IMR-90 (cell line): Measurements from ENCODE around the gene RASGRF1. TPM values are rescaled to one million over a fixed set of nuclear protein-coding genes. Genes with fewer than 3 reads are reported as not detected.

Experiments used
- ATAC-seq: fragments of 200-7000 bp; cut with Tn5 transposase; 2 replicates; pipeline ENCODE4 v1.9.1; 2020; ENCODE audit warnings: low read depth, mild to moderate bottlenecking, moderate library complexity
- BruUV-seq: library from RNA; stranded (reverse); fragments of 400-500 nt; replicated peaks from 2 replicates; lab custom pipeline; 2021; lab: Mats Ljungman, UMichigan
- CTCF ChIA-PET: fragments of 300-600 bp; formaldehyde crosslinking; extraction: SDS; loops from one replicate; lab custom pipeline; 2021; ENCODE audit warnings: antibody characterized with exemption; lab: Yijun Ruan, JAX
- POLR2A ChIA-PET: fragments of 300-600 bp; sonication (Branson Sonifier 250); formaldehyde crosslinking; loops from one replicate; lab custom pipeline; 2022; ENCODE audit warnings: antibody characterized with exemption; ENCODE audit not compliant: unreplicated experiment; lab: Charles Lee
- DNase-seq: peaks from one replicate; pipeline ENCODE4 v3.0.0; 2013
- H2AFZ ChIP-seq: replicated peaks from 2 replicates; pipeline ENCODE3; 2013; ENCODE audit warnings: low read length, mild to moderate bottlenecking; ENCODE audit not compliant: poor library complexity
- H2AK5ac ChIP-seq: 2 replicates; pipeline ENCODE4 v1.6.1; 2013; ENCODE audit warnings: low read depth, low read length, inconsistent platforms
- H2AK9ac ChIP-seq: replicated peaks from 2 replicates; pipeline ENCODE3; 2013; ENCODE audit warnings: mild to moderate bottlenecking, low read depth, low read length, moderate library complexity; ENCODE audit not compliant: poor library complexity
- H2BK120ac ChIP-seq: 2 replicates; pipeline ENCODE4 v1.6.1; 2013; ENCODE audit warnings: low read depth, low read length, inconsistent platforms
- H2BK15ac ChIP-seq: 3 replicates; pipeline ENCODE4 v1.6.1; 2013; ENCODE audit warnings: low read depth, low read length, inconsistent platforms
- H2BK20ac ChIP-seq: 2 replicates; pipeline ENCODE4 v1.6.1; 2013; ENCODE audit warnings: low read depth, mild to moderate bottlenecking, inconsistent platforms, low read length, moderate library complexity
- H2BK5ac ChIP-seq: 2 replicates; pipeline ENCODE4 v1.6.1; 2013; ENCODE audit warnings: mild to moderate bottlenecking, low read depth, low read length, inconsistent platforms; ENCODE audit not compliant: poor library complexity, severe bottlenecking
- H3K14ac ChIP-seq: replicated peaks from 2 replicates; pipeline ENCODE4 v1.6.1; 2013; ENCODE audit warnings: low read depth, low read length, inconsistent platforms
- H3K18ac ChIP-seq: 2 replicates; pipeline ENCODE4 v1.6.1; 2013; ENCODE audit warnings: low read depth, low read length, control low read depth
- H3K23ac ChIP-seq: 2 replicates; pipeline ENCODE4 v1.6.1; 2013; ENCODE audit warnings: low read depth, low read length, inconsistent platforms
- H3K27ac ChIP-seq: 2 replicates; pipeline ENCODE4 v1.5.1; 2013; ENCODE audit warnings: mild to moderate bottlenecking, control low read depth, low read length; ENCODE audit not compliant: insufficient read depth
- H3K27me3 ChIP-seq: 2 replicates; pipeline ENCODE4 v1.6.1; 2013; ENCODE audit warnings: low read length; ENCODE audit not compliant: control insufficient read depth, insufficient read depth
- H3K36me3 ChIP-seq: 2 replicates; pipeline ENCODE4 v1.6.1; 2013; ENCODE audit warnings: low read length, mixed read lengths; ENCODE audit not compliant: control insufficient read depth, insufficient read depth
- H3K4ac ChIP-seq: 2 replicates; pipeline ENCODE4 v1.6.1; 2013; ENCODE audit warnings: low read depth, low read length, inconsistent platforms
- H3K4me1 ChIP-seq: 2 replicates; pipeline ENCODE4 v1.6.1; 2013; ENCODE audit warnings: low read length, mixed read lengths; ENCODE audit not compliant: control insufficient read depth, insufficient read depth
- H3K4me2 ChIP-seq: 2 replicates; pipeline ENCODE4 v1.6.1; 2013; ENCODE audit warnings: low read depth, mild to moderate bottlenecking, control low read depth, low read length, moderate library complexity
- H3K4me3 ChIP-seq: 2 replicates; pipeline ENCODE4 v1.5.1; 2013; ENCODE audit warnings: low read depth, mild to moderate bottlenecking, control low read depth, low read length, moderate library complexity; ENCODE audit not compliant: insufficient read depth
- H3K56ac ChIP-seq: 2 replicates; pipeline ENCODE4 v1.6.1; 2013; ENCODE audit warnings: low read length, inconsistent platforms; ENCODE audit not compliant: insufficient read depth; ENCODE audit errors: extremely low read depth
- H3K79me1 ChIP-seq, 2 experiments: 2 replicates each; pipeline ENCODE4 v1.6.1; 2013; ENCODE audit warnings: low read length in 2 of 2, inconsistent platforms in 1 of 2, low read depth in 1 of 2
- H3K9ac ChIP-seq: 2 replicates; pipeline ENCODE4 v1.6.1; 2013; ENCODE audit warnings: low read depth, low read length, control low read depth
- H3K9me1 ChIP-seq: 2 replicates; pipeline ENCODE4 v1.6.1; 2013; ENCODE audit warnings: low read length, inconsistent platforms; ENCODE audit not compliant: insufficient read depth
- H3K9me3 ChIP-seq: 2 replicates; pipeline ENCODE4 v1.6.1; 2013; ENCODE audit warnings: low read length; ENCODE audit not compliant: control insufficient read depth, insufficient read depth
- H4K20me1 ChIP-seq: 2 replicates; pipeline ENCODE4 v1.6.1; 2013; ENCODE audit warnings: low read length, inconsistent platforms; ENCODE audit not compliant: insufficient read depth
- H4K5ac ChIP-seq: 2 replicates; pipeline ENCODE4 v1.6.1; 2013; ENCODE audit warnings: mild to moderate bottlenecking, low read depth, low read length, control low read depth
- H4K8ac ChIP-seq, 2 experiments: 2 replicates each; pipeline ENCODE4 v1.6.1; 2013; ENCODE audit warnings: low read depth in 2 of 2, low read length in 2 of 2, control low read depth in 1 of 2, inconsistent platforms in 1 of 2
- H4K91ac ChIP-seq: 2 replicates; pipeline ENCODE4 v1.6.1; 2013; ENCODE audit warnings: low read depth, low read length, inconsistent platforms; ENCODE audit not compliant: insufficient read depth
- BHLHE40 ChIP-seq: fragments of 150-350 bp; IDR thresholded peaks from 2 replicates; pipeline ENCODE4 v1.6.1; 2016; ENCODE audit warnings: mild to moderate bottlenecking, low read depth, low read length
- FOS ChIP-seq: fragments of 150-350 bp; IDR thresholded peaks from 2 replicates; pipeline ENCODE4 v1.6.1; 2016; ENCODE audit warnings: low read depth, low read length
- MAZ ChIP-seq: IDR thresholded peaks from 2 replicates; pipeline ENCODE4 v1.6.1; 2012; ENCODE audit warnings: low read depth, mild to moderate bottlenecking, low read length, improper control_type of control experiment, moderate library complexity, borderline replicate concordance
- MXI1 ChIP-seq: IDR thresholded peaks from 2 replicates; pipeline ENCODE4 v1.6.1; 2012; ENCODE audit warnings: low read depth, mild to moderate bottlenecking, low read length, moderate library complexity, borderline replicate concordance
- NFE2L2 ChIP-seq: fragments of 150-350 bp; IDR thresholded peaks from 2 replicates; pipeline ENCODE4 v1.6.1; 2016; ENCODE audit warnings: low read depth, mild to moderate bottlenecking, low read length
- RAD21 ChIP-seq: IDR thresholded peaks from 2 replicates; pipeline ENCODE4 v1.6.1; 2012; ENCODE audit warnings: low read length, improper control_type of control experiment
- RCOR1 ChIP-seq: IDR thresholded peaks from 2 replicates; pipeline ENCODE4 v1.6.1; 2012; ENCODE audit warnings: mild to moderate bottlenecking, low read length, improper control_type of control experiment; ENCODE audit not compliant: insufficient replicate concordance
- SMC3 ChIP-seq: fragments of 150-350 bp; IDR thresholded peaks from 2 replicates; pipeline ENCODE4 v1.6.1; 2016; ENCODE audit warnings: low read depth, mild to moderate bottlenecking, antibody characterized with exemption, low read length, moderate library complexity
- WGBS, 2 experiments: methylation state at CpG; one replicate each; pipeline versions ENCODE4 v1.1.5 to v1.1.7; 2013; ENCODE audit warnings: missing lambda C conversion rate in 2 of 2; ENCODE audit not compliant: insufficient read length in 1 of 2; ENCODE audit errors: extremely low coverage in 2 of 2; 5-methylcytosine and 5-hydroxymethylcytosine counted together
- dilution Hi-C: fragments of 300-500 bp; cut with HindIII; formaldehyde crosslinking; loops from one replicate; pipeline ENCODE4 v1.14.3; 2018; ENCODE audit warnings: low sequenced_read_pairs; ENCODE audit not compliant: unreplicated experiment
- in situ Hi-C: fragments of 300-500 bp; cut with MboI; formaldehyde crosslinking; loops from 3 replicates; pipeline ENCODE4 v1.14.3; 2019; ENCODE audit warnings: low sequenced_read_pairs, inconsistent platforms, mixed read lengths
- intact Hi-C: fragments of 100-400 bp; cut with micrococcal nuclease; formaldehyde crosslinking; loops from 2 replicates; pipeline ENCODE4 v1.10.0; 2022
- polyA plus RNA-seq, 3 experiments: library from polyadenylated mRNA; depleted of rRNA; stranded (reverse); fragments of >200 nt; gene quantifications; 2 replicates each; pipeline ENCODE4 v1.2.3, GENCODE V29; 2012; ENCODE audit warnings: low replicate concordance in 1 of 3
- total RNA-seq: library from RNA; depleted of rRNA; stranded (reverse); fragments of >200 nt; gene quantifications from 2 replicates; pipeline ENCODE4 v1.2.3, GENCODE V29; 2012
- TF ChIP-seq, protein P1 (sequence below): conservative IDR thresholded peaks from 2 replicates; pipeline ENCODE4 v1.5.1; 2012; ENCODE audit warnings: mild to moderate bottlenecking, low read depth, low read length, improper control_type of control experiment
- TF ChIP-seq, protein P2 (sequence below): fragments of 150-350 bp; IDR thresholded peaks from 2 replicates; pipeline ENCODE4 v1.6.1; 2017; ENCODE audit warnings: mild to moderate bottlenecking, antibody characterized with exemption, low read length, low read depth

Gene RASGRF1
- total and polyA plus RNA-seq, 2 of the 4 experiments (the other 2 are of a cell fraction): under 0.01 to 0.15 TPM

DNA sequence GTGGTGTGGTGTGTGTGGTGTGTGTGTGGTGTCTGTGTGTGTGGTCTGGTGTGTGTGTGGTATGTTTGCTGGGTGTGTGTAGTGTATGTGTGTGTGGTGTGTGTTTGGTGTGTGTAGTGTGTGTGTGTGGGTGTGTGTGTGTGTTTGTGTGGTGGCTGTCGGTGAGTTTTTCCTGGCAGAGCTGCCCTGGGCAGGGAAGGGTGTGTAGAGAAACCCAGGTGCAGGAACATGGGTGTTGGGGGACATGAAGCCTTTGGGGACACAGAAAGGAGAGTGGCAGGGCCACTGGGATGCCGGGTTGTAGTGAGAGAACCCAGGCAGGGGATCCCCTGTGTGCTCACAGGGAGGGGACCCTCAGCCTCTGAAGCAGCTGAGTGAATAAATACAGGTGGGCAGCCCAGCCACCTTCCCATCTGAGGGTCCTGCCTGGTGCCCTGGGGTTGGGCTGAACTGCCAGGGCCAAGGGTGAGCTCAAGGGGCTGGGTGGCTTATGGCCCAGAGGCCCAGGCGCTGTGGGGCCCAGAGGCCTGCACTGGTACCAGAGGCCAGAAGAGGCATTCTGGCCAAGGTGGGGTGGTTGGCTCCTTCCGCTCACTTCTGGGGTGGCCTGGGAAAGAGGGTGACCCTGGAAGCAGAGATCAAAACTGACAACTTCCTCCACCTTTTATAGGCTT is 97.2 kb downstream of the RASGRF1 start:
- 73% methylated on average over 2 of the region's 4 CpGs; no CpG with 5 or more reads in 1 of the 2 experiments for WGBS, 2 experiments
- Histone ChIP-seq H3K9ac (no peak overlapping the region), H2BK20ac (peak overlapping the region; percentile 70; the same call in 1 of the 2 replicates), H3K36me3 (no peaks in the 10 kb centered on the region), H2AK9ac (no peak overlapping the region), H2AK5ac (peak overlapping the region; percentile 99), H3K23ac (peak overlapping the region; percentile 37; the same call in 1 of the 2 replicates), H2BK15ac (peak overlapping the region; percentile 73; the same call in 2 of the 3 replicates), H4K5ac (no peak overlapping the region), H4K91ac (peak overlapping the region; percentile 37; the same call in 1 of the 2 replicates), H2AFZ (no peak overlapping the region), H4K20me1 (no peaks in the 10 kb centered on the region), H3K4me2 (no peak overlapping the region), H3K27ac (no peak overlapping the region), H3K18ac (no peak overlapping the region), H3K4me3 (no peak overlapping the region), H2BK5ac (peak overlapping the region; percentile 80), H3K4me1 (peaks cover 21% of the 10 kb centered on the region), H3K9me1 (peaks cover 22% of the 10 kb centered on the region), H3K9me3 (no peaks in the 10 kb centered on the region), H3K14ac (peak overlapping the region; percentile 89), H4K8ac (no peak overlapping the region; a peak in 1 of 4 replicates), H3K4ac (peak overlapping the region; percentile 73), H2BK120ac (peak overlapping the region; percentile 40; the same call in 1 of the 2 replicates), H3K27me3 (no peaks in the 10 kb centered on the region; the same call in 1 of the 2 replicates), H3K56ac (no peak overlapping the region), H3K79me1 (no peaks in the 10 kb centered on the region; a peak in 1 of 4 replicates)
- BruUV-seq: no TSS peak
- ATAC-seq: no peak
- dilution Hi-C loops (no loop called here), in situ Hi-C loops (no loop called here), intact Hi-C loops (no loop called here)
- DNase-seq: no peak
- no peak for TF ChIP-seq FOS
- no peak for TF ChIP-seq SMC3
- TF ChIP-seq, protein P1, sequence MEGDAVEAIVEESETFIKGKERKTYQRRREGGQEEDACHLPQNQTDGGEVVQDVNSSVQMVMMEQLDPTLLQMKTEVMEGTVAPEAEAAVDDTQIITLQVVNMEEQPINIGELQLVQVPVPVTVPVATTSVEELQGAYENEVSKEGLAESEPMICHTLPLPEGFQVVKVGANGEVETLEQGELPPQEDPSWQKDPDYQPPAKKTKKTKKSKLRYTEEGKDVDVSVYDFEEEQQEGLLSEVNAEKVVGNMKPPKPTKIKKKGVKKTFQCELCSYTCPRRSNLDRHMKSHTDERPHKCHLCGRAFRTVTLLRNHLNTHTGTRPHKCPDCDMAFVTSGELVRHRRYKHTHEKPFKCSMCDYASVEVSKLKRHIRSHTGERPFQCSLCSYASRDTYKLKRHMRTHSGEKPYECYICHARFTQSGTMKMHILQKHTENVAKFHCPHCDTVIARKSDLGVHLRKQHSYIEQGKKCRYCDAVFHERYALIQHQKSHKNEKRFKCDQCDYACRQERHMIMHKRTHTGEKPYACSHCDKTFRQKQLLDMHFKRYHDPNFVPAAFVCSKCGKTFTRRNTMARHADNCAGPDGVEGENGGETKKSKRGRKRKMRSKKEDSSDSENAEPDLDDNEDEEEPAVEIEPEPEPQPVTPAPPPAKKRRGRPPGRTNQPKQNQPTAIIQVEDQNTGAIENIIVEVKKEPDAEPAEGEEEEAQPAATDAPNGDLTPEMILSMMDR: no peak
- TF ChIP-seq MAZ: no peak
- no peak for TF ChIP-seq MXI1
- TF ChIP-seq, protein P2, sequence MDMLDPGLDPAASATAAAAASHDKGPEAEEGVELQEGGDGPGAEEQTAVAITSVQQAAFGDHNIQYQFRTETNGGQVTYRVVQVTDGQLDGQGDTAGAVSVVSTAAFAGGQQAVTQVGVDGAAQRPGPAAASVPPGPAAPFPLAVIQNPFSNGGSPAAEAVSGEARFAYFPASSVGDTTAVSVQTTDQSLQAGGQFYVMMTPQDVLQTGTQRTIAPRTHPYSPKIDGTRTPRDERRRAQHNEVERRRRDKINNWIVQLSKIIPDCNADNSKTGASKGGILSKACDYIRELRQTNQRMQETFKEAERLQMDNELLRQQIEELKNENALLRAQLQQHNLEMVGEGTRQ: no peak
- no peak for TF ChIP-seq RAD21
- no peak for TF ChIP-seq NFE2L2
- no peak for TF ChIP-seq BHLHE40
- no peak for TF ChIP-seq RCOR1
- ChIA-PET POLR2A (no interaction called here), CTCF (interaction anchor here (1.1 kb wide), 1 partner anchor 14 kb away, joined by 3 read pairs; no protein-coding TSS in a partner anchor)
